22Rv1 (cell line): ENCODE data around the gene KIF26A.

Source experiments
- H3K27ac ChIP-seq: fragments of 450-650 bp; 2 replicates; pipeline ENCODE4 v1.5.1; 2017
- ZFX ChIP-seq: fragments of 450-650 bp; IDR thresholded peaks from 2 replicates; pipeline ENCODE4 v1.6.1; 2017; ENCODE audit warnings: antibody characterized with exemption, borderline replicate concordance
- TF ChIP-seq, protein P1 (sequence below): fragments of 450-650 bp; IDR thresholded peaks from 2 replicates; pipeline ENCODE4 v1.5.1; 2017; ENCODE audit warnings: mild to moderate bottlenecking

Gene KIF26A

DNA sequence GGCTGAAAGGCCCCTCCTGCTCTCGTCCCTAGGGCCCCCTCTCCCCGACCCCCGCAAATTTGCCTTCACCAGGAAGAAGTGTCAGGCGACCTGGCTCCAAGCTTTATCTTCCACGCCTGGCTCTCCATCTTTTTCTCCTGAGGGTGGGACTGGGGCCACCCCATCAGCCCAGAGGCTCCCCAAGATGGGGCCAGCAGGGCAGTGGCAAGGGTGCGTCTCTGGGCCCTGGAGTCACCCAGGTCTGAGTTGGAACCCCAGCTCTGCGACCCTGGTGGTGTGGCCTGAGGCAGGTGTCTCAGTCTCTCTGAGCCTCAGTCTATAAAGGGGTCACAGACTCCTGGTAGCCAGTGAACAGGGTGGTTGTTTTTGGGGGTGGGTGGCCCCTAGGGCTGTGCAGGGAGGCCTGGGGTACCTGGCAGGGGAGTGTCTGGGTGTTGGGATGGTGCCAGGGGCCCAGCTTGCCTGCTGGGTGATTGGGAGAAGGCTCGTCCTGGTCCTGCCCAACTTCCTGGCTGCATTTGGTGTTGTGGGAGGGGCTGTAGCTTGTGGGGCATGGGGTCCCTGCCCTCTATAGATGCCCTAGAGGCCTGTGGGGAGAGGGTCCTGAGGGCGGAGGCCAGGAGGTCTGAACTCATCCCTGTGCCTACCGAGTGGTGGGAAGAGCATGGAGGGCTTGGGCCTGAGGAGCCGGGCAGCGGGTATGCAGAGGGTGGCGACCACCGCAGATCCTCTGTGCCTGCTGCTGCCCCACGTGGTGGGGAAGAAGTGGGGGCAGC lies 7.6 kb downstream of the KIF26A start:
- H3K27ac ChIP-seq, result no peak overlapping the region
- no peak for TF ChIP-seq ZFX
- TF ChIP-seq, protein P1, sequence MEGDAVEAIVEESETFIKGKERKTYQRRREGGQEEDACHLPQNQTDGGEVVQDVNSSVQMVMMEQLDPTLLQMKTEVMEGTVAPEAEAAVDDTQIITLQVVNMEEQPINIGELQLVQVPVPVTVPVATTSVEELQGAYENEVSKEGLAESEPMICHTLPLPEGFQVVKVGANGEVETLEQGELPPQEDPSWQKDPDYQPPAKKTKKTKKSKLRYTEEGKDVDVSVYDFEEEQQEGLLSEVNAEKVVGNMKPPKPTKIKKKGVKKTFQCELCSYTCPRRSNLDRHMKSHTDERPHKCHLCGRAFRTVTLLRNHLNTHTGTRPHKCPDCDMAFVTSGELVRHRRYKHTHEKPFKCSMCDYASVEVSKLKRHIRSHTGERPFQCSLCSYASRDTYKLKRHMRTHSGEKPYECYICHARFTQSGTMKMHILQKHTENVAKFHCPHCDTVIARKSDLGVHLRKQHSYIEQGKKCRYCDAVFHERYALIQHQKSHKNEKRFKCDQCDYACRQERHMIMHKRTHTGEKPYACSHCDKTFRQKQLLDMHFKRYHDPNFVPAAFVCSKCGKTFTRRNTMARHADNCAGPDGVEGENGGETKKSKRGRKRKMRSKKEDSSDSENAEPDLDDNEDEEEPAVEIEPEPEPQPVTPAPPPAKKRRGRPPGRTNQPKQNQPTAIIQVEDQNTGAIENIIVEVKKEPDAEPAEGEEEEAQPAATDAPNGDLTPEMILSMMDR, result no peak

DNA sequence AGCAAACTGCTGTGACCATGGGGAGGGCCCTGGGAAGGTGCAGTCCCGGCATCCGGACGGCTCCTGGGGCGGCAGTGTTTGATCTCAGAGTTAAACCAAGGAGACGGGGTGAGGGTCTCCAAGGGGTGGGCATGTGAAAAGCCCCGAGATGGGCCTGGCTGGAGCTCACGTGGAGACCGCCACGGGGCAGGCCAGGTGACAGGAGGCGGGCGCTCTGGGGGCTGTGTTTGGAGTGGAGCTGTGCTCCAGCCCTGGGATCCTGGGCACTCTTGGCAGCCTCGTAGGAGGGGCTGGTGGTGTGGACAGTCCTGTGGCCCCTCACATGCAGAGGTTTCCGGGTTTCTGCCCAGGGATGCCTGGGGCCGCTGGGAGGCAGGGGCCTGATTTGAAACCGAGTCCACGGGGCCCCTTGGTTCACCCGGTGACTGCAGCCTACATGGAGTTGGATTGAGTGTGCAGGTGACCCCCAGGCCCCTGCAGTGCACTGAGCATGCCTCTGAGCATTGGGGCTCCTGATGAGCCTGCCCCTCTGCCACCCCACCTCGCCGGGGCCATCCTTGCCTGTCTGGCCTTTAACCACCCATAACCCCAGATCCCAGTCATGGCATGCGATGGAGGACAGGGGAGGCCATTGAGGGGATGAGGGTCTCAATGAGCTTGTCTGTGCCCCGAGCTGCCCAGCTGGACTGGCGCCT lies 8.4 kb downstream of the KIF26A start:
- TF ChIP-seq, protein P1, result no peak
- no peak for TF ChIP-seq ZFX
- no peak overlapping the region for H3K27ac ChIP-seq

DNA sequence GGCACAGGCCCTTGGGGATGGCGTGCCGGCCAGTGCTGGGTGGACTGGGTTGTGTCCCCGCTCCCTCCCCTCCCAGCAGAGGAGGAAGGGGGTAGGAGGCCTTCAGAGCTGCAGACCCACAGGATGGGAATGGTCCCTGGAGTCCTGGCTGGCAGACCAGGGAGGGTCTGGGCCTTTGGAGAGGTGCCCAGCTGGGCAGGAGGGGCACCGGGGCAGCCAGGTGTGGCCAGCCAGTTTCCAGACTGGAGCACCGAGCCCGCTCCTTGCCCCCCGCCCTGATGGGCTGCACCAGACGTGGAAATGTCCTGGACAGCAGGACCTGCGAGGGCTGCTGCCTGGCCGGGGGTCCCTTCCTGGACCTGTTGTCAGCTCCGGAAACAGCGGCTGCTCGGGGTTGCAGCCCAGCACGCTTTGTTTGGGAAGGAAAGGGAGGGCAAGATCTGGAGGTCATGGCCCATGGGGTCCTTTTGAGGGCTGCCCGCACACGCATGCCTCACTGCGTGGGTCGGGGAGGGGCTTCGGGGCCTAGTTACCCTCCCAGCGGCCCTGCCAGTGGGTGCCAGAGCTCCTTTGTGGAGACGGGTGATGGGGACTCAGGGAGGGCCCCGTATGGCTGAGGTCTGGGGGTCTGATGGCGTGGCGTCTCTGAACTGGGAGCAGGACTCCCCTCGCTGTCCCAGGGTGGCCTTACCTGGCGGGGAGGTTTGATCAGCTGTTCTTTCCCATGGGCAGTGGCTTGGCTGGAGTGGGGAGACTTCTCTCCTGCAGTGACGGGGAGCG lies 9.1 kb downstream of the KIF26A start:
- TF ChIP-seq ZFX, result no peak
- TF ChIP-seq, protein P1, result no peak
- H3K27ac ChIP-seq, result no peak overlapping the region

DNA sequence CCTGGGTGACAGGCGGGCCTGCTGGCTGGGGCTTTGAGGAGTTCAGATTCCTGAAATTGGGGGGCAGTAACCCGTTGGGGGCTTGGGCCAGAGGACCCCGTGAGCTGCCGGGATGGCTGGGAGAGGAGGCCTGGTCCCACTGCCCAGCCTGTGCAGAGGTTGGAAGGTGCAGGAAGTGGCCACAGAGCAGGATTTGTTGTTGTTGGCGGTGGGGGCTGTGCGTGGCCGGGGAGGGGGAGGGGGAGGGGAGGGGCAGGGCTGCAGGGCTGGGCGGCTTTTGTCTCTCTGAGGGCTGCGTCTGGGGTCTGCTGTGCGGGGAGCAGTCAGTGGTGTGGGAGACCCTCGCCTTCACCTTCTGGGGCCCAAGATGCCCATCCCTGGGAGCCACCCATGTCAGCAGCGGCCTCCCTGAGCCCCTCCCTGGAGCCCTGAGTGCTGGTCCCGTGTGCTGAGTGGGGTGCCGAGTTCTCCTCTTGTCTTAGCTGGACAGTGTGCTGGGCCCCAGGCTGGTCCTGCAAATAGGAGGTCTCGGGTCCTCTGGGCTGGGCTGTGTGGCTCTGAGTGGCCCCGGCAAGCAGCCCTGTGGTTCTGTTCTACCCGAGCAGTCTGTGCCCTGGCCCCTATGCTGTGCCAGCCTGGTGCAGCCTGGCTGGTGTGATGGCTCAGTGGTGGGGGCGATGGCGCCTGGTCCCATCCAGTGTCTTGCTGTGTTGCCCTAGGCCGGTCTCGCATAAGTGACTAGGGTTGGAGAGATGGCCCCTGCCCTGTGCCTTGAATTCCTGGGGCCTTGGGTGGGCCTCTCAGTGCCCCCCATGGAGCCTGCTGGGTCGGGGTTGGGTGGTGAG lies 10.3 kb downstream of the KIF26A start:
- no peak for TF ChIP-seq ZFX
- TF ChIP-seq, protein P1, result no peak
- no peak overlapping the region for H3K27ac ChIP-seq

DNA sequence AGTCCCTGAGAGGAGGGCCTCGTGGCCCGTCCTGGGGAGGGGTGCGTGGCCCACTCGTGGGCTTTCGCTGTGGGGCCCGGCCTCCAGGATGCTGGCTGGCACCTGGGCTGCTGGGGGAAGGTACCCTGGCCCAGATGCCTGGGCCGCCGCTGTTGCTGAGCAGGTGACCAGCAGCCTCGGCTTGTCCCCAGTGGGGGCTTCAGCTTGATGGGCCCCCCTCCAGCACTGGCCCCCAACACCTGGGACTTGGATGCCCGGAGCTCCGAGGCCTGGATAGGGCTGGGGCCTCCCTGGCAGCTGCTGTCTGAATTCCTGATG lies 10.8 kb downstream of the KIF26A start:
- H3K27ac ChIP-seq, result no peak overlapping the region
- TF ChIP-seq ZFX, result no peak
- TF ChIP-seq, protein P1, result no peak

DNA sequence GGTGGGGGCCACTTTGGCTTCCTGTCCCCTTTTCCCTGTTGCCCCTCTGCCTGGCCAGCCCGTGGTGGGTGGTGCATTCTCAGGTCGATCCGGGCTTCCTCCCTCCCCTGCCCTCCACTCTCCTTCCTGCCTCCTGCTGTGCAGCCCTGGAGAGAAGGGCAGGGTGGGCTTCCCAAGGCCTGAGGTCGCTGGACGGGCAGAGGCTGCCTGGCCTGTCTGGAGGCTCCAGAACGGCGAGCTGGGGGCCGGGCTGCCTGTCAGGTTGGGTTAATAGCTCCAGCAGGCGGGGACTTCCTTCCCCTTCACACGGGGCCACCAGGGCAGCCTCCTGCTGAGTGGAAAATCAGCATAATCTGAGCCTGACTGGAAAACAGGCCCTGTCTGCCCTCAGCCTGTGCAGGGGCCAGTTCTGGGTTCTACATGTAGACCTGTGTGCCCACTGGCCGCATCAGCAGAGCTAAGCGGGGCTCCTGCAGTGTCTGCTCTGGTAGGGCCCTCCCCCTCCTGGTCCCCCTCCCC lies 11.3 kb downstream of the KIF26A start:
- TF ChIP-seq, protein P1, result no peak
- TF ChIP-seq ZFX, result no peak
- H3K27ac ChIP-seq, result no peak overlapping the region
